ENCODE data around the gene SRCIN1. TPM values are rescaled to one million over a fixed set of nuclear protein-coding genes. Genes with fewer than 3 reads are reported as not detected.
"Not testable (repeated sequence)": the region's sequence is repeated elsewhere in the genome, so short reads cannot be mapped to it uniquely, and the experiment has no call there.

Gene SRCIN1
- polyA plus RNA-seq, 4 donors = 3.0 to 6.2 (median 4.9) TPM

- DNase-seq (ENCODE audit: low read depth in 4 of 4, low spot score in 3 of 4) = no peak
Measured at GRCh38 chr17:38511150-38512108, 94.3 kb downstream of the SRCIN1 start.

GRCh38 chr17:38510421-38511149 is 95.2 kb downstream of the SRCIN1 start:
- DNase-seq (ENCODE audit: low read depth in 4 of 4, low spot score in 3 of 4) = no peak

DNA sequence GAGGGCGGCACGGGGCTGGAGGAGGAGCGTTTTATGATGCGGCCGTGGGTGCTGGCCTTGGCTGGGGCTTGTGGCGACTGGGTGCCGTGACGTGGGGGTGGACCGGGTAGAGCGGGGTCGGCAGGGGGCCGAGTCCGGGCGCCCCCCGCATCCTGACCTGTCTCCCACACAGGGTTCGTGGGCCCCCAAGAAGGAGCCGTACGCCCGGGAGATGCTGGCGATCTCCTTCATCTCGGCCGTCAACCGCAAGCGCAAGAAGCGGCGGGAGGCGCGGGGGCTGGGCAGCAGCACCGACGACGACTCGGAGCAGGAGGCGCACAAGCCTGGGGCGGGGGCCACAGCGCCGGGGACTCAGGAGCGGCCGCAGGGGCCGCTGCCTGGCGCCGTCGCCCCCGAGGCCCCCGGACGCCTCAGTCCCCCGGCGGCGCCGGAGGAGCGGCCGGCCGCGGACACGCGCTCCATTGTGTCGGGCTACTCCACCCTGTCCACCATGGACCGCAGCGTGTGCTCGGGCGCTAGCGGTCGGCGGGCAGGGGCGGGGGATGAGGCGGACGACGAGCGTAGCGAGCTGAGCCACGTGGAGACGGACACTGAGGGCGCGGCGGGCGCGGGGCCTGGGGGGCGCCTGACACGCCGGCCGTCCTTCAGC is 95.9 kb downstream of the SRCIN1 start:
- no peak for DNase-seq (ENCODE audit: low read depth in 4 of 4, low spot score in 3 of 4)

DNA sequence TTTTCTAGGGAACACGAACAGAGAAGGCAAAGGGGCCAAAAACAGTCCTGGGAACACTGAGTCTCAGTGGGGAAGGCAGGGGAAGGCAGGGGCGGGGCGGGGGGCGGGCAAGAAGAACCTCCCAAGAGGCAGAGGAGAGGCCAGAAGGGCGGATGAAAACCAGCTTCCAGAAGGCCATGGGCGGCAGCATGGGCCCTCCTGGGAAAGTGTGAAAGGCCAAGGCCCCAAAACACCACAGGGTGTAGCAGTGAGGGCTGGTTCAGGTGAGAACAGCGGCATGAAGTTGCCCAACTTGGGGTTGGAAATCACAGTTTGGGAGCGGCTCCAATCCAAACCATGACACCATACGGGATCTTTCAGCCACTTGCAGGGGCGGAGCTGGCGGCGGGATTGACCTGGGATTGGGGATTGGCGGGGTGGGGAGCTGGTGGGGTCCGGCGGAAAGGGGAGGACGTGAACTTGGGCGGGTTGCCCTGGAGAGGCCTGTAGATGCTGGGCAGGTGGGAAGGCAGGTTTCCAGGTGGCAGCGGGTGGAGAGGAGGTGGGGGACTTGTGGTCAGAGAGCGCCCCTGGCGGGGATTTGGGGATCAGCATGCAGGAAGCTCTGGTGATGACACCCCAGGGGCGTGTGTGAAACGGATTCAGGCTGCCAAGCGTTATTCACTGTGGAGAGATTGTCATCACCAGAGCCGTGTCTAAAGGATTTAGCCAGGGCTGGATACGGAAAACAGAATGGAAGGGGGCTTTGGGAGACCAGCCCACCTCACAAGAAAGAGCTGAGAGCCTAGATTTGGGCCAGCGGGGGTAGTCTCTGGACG is 96.6 kb downstream of the SRCIN1 start:
- peak in 3 of 4 donors; percentile 67 to 79 (median 77) for DNase-seq (ENCODE audit: low read depth in 4 of 4, low spot score in 3 of 4)

GRCh38 chr17:38508570-38508950 is 97.2 kb downstream of the SRCIN1 start:
- DNase-seq (ENCODE audit: low read depth in 4 of 4, low spot score in 3 of 4) = no peak

GRCh38 chr17:38507921-38508569 is 97.7 kb downstream of the SRCIN1 start:
- no peak for DNase-seq (ENCODE audit: low read depth in 4 of 4, low spot score in 3 of 4)

DNA sequence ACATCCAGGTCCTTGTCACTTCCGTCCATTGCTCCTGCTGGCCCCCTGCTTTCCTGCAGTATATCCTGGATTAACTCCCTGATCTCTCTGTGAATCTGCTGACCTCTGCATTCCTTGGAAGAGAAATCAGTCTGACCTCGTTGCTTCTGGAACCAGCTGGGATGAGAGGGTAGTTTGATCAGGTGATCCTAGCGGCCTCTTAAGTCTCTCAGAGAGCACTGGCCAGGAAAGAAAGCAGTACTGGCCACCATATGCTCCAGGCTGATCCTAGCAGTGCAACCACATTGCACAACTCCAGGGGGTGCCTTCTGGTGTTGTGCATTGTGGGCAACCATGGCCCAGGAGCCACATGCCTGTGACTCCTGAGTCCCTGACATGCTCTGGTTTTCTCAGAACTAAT is 98.3 kb downstream of the SRCIN1 start:
- DNase-seq (ENCODE audit: low read depth in 4 of 4, low spot score in 3 of 4) = no peak

- DNase-seq (ENCODE audit: low read depth in 4 of 4, low spot score in 3 of 4) = no peak
Measured at GRCh38 chr17:38504216-38504615, 101.5 kb downstream of the SRCIN1 start.

DNA sequence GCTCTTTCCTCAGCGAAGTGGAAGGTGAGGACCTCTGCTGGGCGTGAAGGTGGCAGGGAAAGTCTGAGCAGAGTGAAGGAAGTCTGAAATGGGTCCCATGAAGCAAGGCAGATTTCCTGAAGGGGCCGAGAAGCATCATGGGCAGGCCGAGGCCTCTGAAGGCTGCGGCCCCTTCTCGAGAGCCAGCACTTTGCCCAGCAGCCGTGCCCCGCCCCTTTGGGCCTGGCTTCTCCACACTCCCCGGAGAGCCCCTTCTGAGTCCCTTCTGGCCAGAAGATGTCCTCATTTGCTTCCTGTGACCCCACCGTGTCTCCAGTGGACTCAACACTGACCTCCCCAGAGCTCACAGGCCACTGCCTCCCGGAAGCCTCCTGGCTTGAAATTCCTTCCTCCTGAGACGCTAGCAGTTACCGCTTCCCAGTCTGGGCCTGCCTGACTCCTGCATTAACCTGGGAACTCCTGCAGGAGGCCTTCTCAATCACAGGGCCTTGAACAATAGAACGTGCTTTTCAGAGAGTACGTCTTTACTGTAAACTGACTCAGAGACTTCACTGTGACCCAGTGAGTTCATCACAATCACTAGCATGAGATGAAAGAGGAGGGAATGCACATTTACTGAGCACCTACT is 102.4 kb downstream of the SRCIN1 start:
- DNase-seq (ENCODE audit: low read depth in 4 of 4, low spot score in 3 of 4) = not testable (repeated sequence)

DNA sequence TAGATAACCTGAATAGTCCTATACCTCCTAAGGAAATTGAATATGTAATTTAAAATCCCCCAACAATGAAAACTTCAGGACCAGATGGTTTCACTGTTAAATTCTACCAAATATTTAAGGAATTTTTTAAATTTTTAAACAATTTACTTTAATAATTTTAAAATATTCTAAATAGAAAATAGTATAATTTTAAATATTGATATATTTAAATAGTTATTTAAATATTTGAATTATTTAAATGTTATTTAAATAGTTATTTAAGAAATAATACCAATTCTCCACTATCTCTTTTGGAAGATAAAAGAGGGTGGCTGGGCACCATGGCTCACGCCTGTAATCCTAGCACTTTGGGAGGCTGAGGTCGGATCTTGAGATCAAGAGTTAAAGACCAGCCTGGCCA is 104.0 kb downstream of the SRCIN1 start:
- not testable (repeated sequence) for DNase-seq (ENCODE audit: low read depth in 4 of 4, low spot score in 3 of 4)

DNA sequence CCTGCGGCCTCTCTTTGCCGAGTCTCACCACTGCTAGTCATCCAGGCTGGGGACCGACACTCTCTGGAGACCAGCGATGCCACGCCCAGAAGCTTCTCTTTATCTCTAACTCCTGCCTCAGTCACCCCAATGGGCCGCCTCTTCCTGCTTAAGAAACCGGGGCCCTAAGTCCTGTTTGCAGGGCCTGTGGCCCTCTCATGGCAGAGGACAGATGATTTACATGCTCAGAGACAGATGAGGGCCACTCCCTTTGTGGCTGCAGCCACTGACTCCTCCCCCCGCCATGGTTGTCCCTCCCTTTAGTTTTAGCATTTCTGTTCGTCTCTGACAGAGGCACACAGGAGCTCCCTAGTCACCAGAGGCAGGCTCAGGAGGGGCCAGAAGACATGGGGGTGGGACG is 106.5 kb downstream of the SRCIN1 start:
- not testable (repeated sequence) for DNase-seq (ENCODE audit: low read depth in 4 of 4, low spot score in 3 of 4)

DNA sequence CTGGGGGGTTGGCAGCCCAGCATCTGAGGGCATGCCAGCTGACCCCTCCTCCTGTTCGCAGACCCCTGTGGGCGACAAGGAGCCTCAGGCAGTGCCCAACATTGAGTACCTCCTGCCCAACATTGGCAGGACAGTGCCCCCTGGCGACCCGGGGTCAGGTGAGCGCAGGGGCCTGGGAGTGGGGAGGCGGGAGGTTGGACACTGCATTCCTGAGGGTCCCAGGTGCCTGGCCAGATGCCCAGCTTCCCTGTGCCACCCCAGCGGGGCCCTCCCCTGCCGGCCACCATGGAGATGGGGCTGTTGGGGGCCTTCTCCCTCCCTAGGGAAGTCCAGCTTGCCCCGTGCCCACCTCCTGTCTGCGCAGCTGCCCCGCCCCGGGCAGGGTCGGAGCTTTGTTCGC is 107.4 kb downstream of the SRCIN1 start:
- DNase-seq (ENCODE audit: low read depth in 4 of 4, low spot score in 3 of 4) = no peak

GRCh38 chr17:38497656-38498055 is 108.1 kb downstream of the SRCIN1 start:
- not testable (repeated sequence) for DNase-seq (ENCODE audit: low read depth in 4 of 4, low spot score in 3 of 4)

DNA sequence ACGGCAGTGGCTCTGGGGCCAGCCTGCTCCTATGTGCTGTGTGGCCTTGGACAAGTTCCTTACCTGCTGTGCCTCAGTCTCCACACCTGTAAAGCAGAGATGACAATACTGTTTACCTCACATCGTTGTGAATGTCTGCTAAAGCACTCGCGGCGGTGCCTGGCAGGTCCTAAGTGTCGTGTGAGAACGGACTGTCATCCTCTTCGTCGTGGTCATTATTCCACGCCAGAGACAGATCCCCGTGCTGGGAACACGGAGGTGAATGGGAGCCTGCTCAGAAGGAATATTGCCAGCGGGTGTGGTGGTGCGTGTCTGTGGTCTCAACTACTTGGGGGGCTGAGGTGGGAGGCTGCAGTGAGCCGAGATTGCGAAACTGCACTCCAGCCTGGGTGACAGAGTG is 111.6 kb downstream of the SRCIN1 start:
- DNase-seq (ENCODE audit: low read depth in 4 of 4, low spot score in 3 of 4) = not testable (repeated sequence)

DNA sequence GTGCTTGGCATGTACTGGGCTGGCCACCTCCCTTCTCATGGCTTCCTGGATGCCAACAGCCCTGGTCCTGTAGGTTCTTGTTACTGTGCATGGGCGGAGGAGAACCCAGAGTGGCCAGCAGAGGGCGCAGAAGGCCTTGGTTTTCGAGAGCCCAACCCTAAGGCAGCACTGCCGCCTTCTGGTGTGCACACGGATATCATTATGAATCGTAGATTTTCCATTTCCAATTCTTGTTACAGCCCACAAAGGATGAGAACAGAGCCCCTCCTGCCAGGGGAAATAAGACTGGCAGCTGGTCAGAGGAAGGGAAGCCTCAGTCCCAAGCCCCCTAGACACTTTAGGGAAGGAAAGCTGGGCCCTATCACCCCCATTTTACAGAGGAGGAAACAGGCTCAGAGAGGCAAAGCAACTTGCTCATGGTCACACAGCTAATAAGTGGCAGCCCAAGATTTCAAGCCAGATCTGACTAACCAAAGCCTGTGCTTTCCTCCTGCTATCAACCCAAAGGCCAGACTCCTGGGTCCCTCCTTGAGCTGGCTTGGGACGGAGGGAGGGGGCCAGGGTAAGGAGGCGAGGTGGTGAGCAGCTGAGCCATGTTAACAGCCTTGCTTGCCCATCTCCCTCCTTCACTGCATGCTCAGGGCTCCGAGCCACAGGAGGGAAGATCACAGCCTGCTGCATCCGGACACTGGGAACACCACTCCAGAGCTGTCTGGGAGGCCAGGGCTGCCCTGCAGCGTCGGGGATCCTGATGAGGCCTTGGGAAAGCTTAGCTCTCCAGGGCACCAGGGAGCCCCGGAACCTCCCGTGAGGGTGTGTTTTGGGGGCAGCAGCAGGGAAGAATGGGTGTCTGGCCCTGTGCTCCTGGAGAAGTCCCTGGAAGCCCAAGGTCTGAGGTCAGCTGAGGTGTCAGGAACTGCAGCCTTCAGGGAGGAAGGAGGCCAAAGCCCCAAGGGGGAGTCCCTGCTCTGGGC is 113.4 kb downstream of the SRCIN1 start:
- peak in 3 of 4 donors; percentile 58 to 71 (median 67) for DNase-seq (ENCODE audit: low read depth in 4 of 4, low spot score in 3 of 4)

DNA sequence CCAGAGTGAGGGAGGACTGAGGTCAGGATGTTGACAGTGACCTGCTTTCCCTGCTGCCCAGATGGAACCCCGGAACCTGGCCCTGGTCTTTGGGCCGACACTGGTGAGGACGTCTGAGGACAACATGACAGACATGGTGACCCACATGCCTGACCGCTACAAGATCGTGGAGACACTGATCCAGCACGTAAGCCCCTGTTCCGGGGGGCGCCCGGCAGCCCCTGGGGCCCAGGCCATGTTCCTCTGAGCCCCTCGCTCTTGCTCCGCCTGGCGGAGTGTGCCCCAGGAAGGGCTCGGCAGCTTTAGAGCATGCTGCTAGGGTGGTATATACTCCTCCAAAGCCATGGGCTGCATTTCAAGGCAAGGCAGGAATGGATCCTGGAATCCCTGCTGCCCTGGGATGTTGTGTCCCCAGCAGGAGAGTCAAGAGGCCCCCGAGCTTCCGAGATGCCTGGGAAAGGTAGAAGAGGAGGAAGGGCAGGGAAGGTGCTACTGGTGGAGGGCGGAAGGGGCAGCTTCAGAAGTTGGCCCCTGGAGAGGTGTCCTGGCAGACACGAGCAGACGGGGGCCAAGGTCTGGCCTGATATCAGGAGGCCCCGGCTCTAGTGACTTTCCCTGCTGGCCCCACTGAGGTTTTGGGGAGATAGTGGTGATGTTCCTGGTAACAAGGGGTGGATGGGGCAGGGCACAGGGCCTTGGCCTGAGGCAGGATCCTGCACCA is 114.2 kb downstream of the SRCIN1 start:
- DNase-seq (ENCODE audit: low read depth in 4 of 4, low spot score in 3 of 4) = not testable (repeated sequence)

DNA sequence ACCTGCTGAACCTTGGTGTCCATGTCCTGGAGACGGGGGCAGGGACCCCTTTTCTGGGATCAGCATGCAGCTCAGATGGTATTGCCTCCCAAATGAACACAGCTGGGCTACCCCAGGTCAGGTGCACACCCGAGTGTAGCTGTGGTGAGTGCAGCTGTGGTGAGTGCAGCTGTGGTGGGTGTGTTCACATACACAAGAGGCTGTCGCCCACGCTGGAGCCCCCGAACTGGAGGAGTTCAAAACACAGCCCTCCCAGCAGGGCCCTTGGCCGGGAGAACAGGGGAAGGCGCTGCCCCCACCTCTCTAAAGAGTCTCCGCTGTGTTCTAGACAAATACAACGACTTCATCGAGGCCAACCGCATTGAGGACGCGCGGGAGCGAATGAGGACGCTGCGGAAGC is 116.0 kb downstream of the SRCIN1 start:
- DNase-seq (ENCODE audit: low read depth in 4 of 4, low spot score in 3 of 4) = not testable (repeated sequence)

All from left renal pelvis (tissue), 4 donors.